ENCODE results near the gene AHCY. TPM values are rescaled to one million over a fixed set of nuclear protein-coding genes. Genes with fewer than 3 reads are reported as not detected.
"Not testable (repeated sequence)": the region's sequence is repeated elsewhere in the genome, so short reads cannot be mapped to it uniquely, and the experiment has no call there.

The AHCY gene
- total RNA-seq, 4 donors from 2014 or later = 99.0 to 146 (median 137) TPM

GRCh38 chr20:34262488-34263288 is 40.5 kb downstream of the AHCY start:
- intact Hi-C loops (cut with DNase I) = no loop called here
- no peak overlapping the region for H3K4me3 ChIP-seq
- H3K27ac ChIP-seq = peak overlapping the region in 2 of 4 donors; percentile 47 to 62
- H3K36me3 ChIP-seq = no peaks in the 10 kb centered on the region
- WGBS, 2 donors = 48 to 50% methylated on average over 8 to 9 of the region's 9 CpGs
- no peaks in the 10 kb centered on the region for H3K27me3 ChIP-seq
- H3K4me1 ChIP-seq = peaks cover 4 to 7% (median 5%) of the 10 kb centered on the region in 3 donors
- H3K9me3 ChIP-seq = no peaks in the 10 kb centered on the region
- DNase-seq = no peak
- TF ChIP-seq CTCF (IDR thresholded peaks at IDR 0.05) = no peak
- TF ChIP-seq POLR2A (IDR thresholded peaks at IDR 0.05) = no peak

- no peaks in the 10 kb centered on the region for H3K36me3 ChIP-seq
- intact Hi-C loops (cut with DNase I) = no loop called here
- H3K27me3 ChIP-seq = no peaks in the 10 kb centered on the region
- no peak for DNase-seq
- no peaks in the 10 kb centered on the region for H3K9me3 ChIP-seq
- peaks cover 4 to 7% (median 5%) of the 10 kb centered on the region in 3 donors for H3K4me1 ChIP-seq
- H3K27ac ChIP-seq = no peak overlapping the region
- 79 to 100% methylated on average over 2 to 5 of the region's 5 CpGs for WGBS, 2 donors
- TF ChIP-seq POLR2A (IDR thresholded peaks at IDR 0.05) (no peak), CTCF (IDR thresholded peaks at IDR 0.05) (no peak)
- H3K4me3 ChIP-seq = no peak overlapping the region
These were observed 42.8 kb downstream of the AHCY start for GRCh38 chr20:34260208-34260942.

GRCh38 chr20:34256629-34257124 is 46.5 kb downstream of the AHCY start:
- Histone ChIP-seq H3K4me3 (no peak overlapping the region), H3K4me1 (no peaks in the 10 kb centered on the region), H3K36me3 (no peaks in the 10 kb centered on the region), H3K9me3 (no peaks in the 10 kb centered on the region), H3K27ac (no peak overlapping the region), H3K27me3 (no peaks in the 10 kb centered on the region)
- intact Hi-C loops (cut with DNase I) = no loop called here
- TF ChIP-seq CTCF (IDR thresholded peaks at IDR 0.05) = no peak
- TF ChIP-seq POLR2A (IDR thresholded peaks at IDR 0.05) = no peak
- WGBS, 2 donors = 75 to 92% methylated on average over 5 of the region's 5 CpGs
- DNase-seq = no peak

GRCh38 chr20:34254979-34255378 is 48.2 kb downstream of the AHCY start:
- Histone ChIP-seq H3K27me3 (no peaks in the 10 kb centered on the region), H3K4me1 (no peaks in the 10 kb centered on the region), H3K9me3 (no peaks in the 10 kb centered on the region), H3K4me3 (no peak overlapping the region), H3K27ac (no peak overlapping the region), H3K36me3 (no peaks in the 10 kb centered on the region)
- DNase-seq = no peak
- TF ChIP-seq POLR2A (IDR thresholded peaks at IDR 0.05) = no peak
- no peak for TF ChIP-seq CTCF (IDR thresholded peaks at IDR 0.05)
- intact Hi-C loops (cut with DNase I) = no loop called here
- WGBS, 2 donors = 78 to 81% methylated on average over 1 of the region's 1 CpG

- H3K27ac ChIP-seq; H3K27me3 ChIP-seq; DNase-seq; H3K36me3 ChIP-seq; H3K9me3 ChIP-seq; H3K4me3 ChIP-seq; intact Hi-C loops (cut with DNase I); H3K4me1 ChIP-seq: not testable (repeated sequence)
- 67 to 84% methylated on average over 7 of the region's 7 CpGs for WGBS, 2 donors
These were observed 50.6 kb downstream of the AHCY start for GRCh38 chr20:34252431-34253086.
